B cell (primary cell): ENCODE results near the gene CDYL.

Experiments
- CTCF ChIP-seq: fragments of 200-600 bp; IDR thresholded peaks from one replicate; pipeline ENCODE4 v1.8.0; 2022; ENCODE audit warnings: antibody characterized with exemption, mild to moderate bottlenecking
- EZH2 ChIP-seq: IDR thresholded peaks from 2 replicates; pipeline ENCODE4 v1.6.1; 2012; ENCODE audit warnings: borderline replicate concordance, low read depth, mild to moderate bottlenecking, moderate library complexity, low read length; ENCODE audit not compliant: insufficient read depth, poor library complexity, severe bottlenecking

GRCh38 chr6:4899249-4900034 lies 123.2 kb downstream of the CDYL start:
- TF ChIP-seq CTCF (no peak), EZH2 (no peak)
